Cardiac fibroblast (primary cell): ENCODE data around the gene FOLH1.
"Not testable (repeated sequence)": the region's sequence is repeated elsewhere in the genome, so short reads cannot be mapped to it uniquely, and the experiment has no call there.

ENCODE experiments used
- DNase-seq, 2 donors: peaks; one replicate each; pipeline versions ENCODE4 v3.0.0 to v3.0.0-alpha.2; 2010; ENCODE audit warnings: low read depth in 2 of 2
- H3K4me3 ChIP-seq, 2 donors: replicated peaks in 1 of 2; 1 replicate in 1 of 2; 2 replicates in 1 of 2; pipeline ENCODE4 v1.5.1; 2011; ENCODE audit warnings: low read depth in 2 of 2, low read length in 2 of 2, mild to moderate bottlenecking in 2 of 2, moderate library complexity in 1 of 2
- TF ChIP-seq, protein P1 (sequence below): IDR thresholded peaks from one replicate; pipeline ENCODE4 v1.5.1; 2011; ENCODE audit warnings: low read depth, mild to moderate bottlenecking, low read length, inconsistent platforms

Gene FOLH1

DNA sequence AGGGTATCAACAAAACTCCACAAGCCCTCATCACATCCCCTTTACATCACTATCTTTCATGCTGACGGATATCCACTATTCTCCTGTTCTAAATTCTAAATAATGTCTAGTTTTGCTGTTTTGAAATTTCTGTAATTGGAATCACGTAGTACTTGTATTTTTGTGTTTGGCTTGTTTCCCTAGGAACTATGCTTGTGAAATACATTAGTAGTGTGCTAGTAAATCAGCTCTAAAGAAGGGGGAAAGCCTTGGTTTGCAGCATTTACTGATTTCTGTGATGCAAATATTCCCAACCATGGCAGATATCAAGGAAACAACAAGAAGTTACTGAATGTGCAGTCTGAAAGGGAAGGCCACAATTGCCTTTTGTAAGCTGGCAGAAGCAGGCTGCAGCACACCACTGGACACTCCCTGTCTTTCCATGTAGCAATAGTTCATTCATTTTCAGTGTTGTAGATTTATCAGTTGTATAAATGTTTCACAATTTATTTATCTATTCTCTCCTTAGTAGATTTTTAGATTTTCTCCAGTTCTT, 4.7 kb upstream of the FOLH1 start:
- TF ChIP-seq, protein P1, sequence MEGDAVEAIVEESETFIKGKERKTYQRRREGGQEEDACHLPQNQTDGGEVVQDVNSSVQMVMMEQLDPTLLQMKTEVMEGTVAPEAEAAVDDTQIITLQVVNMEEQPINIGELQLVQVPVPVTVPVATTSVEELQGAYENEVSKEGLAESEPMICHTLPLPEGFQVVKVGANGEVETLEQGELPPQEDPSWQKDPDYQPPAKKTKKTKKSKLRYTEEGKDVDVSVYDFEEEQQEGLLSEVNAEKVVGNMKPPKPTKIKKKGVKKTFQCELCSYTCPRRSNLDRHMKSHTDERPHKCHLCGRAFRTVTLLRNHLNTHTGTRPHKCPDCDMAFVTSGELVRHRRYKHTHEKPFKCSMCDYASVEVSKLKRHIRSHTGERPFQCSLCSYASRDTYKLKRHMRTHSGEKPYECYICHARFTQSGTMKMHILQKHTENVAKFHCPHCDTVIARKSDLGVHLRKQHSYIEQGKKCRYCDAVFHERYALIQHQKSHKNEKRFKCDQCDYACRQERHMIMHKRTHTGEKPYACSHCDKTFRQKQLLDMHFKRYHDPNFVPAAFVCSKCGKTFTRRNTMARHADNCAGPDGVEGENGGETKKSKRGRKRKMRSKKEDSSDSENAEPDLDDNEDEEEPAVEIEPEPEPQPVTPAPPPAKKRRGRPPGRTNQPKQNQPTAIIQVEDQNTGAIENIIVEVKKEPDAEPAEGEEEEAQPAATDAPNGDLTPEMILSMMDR, result no peak
- no peak for DNase-seq
- no peak overlapping the region for H3K4me3 ChIP-seq

DNA sequence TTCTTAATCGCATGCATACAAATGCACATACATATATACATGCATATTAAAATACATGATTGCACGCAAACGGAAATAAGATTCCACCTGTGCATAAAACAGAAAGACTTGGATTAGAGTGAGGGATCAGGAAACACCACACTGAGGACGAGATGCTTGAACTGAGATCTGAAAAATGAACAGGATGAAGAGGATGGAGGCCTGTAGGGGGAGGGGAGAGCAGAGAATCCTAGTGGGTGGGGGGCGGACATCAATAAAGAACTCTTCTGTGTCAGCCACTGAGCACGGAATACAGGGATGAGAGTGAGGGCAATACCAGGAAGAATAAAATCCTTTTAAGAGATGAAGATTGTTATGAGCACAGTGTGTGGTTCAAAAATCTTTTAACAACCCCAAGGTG, 1.4 kb downstream of the FOLH1 start:
- DNase-seq, H3K4me3 ChIP-seq: not testable (repeated sequence)

DNA sequence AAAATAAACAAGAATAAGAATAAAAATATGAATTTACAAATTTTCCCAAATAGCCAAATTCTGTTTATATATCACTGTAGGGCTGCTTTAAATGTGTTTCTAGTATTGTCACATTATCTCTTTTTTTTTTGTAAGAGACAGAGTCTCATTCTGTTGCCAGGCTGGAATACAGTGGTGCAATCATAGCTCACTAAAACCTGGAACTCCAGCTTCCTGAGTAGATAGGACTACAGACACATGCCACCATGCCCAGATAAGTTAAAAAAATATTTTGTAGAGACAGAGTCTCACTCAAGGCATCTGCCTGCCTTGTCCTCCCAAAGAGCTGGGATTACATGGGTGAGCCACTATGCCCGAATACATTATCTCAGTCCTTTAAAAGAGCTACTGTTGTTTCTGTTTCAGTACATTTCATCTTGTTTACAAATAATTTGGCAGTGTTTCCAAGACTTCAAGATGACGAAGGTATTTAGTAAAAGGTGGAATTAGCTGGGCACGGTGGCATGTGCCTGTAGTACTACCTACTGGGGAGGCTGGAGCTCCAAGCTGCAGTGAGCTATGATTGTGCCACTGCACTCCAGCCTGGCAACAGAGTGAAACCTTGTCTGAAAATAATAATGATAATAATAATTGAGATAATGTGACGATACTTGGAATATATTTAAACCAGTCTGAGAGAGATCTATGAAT, 6.0 kb downstream of the FOLH1 start:
- DNase-seq, result no peak
- H3K4me3 ChIP-seq, result no peak overlapping the region
- TF ChIP-seq, protein P1, result no peak

DNA sequence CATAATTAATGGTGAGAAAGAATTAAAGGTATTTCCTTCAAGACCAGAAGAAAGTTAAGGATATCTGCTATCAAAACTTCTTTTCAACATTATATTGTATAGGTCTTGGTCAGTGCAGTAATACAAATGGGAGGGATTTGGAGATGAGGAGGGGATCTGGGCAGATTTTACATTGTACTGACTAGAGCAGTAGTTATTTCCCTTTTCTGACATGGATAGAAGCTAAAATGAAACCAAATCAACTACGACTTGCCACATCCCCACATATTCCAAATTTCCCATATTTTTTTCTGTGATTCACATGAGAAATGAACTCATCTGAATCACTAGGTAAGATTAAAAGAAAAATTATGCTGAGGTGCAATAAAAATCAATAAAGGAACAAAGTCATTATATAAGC, 11.6 kb downstream of the FOLH1 start:
- DNase-seq, H3K4me3 ChIP-seq: not testable (repeated sequence)

DNA sequence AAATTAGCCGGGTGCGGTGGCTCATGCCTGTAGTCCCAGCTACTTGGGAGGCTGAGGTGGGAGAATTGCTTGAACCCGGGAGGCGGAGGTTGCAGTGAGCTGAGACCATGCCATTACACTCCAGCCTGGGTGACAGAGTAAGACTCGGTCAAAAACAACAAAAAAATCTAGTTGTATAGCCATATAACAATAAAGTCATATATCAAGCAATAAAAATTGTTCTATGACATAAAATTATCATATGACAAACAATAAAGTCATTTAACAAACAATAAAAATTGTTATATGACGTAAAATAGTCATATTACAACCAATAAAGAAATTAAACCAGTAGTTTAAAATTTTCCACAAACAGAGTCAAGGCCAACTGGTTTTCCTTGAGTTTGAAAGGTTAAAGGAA, 12.4 kb downstream of the FOLH1 start:
- H3K4me3 ChIP-seq, DNase-seq: not testable (repeated sequence)

DNA sequence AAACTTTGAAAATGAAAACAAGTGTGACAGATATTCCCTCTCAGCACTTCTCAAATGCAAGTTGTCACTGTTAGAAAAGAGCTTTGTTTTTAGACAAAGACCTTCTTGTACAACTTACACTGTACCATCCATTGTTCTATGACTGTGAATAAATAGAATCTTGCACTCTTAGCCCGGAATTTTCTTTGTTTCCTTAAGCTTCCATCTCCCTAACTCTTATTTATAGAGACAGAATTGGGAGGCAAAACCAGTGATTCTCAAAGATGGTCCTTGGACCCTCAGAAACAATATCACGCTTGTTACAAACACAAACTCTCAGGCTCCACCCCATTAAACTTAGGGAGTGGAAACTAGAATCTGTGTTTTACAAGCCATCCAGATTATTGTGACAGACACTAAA, 18.1 kb downstream of the FOLH1 start:
- H3K4me3 ChIP-seq, DNase-seq: not testable (repeated sequence)

DNA sequence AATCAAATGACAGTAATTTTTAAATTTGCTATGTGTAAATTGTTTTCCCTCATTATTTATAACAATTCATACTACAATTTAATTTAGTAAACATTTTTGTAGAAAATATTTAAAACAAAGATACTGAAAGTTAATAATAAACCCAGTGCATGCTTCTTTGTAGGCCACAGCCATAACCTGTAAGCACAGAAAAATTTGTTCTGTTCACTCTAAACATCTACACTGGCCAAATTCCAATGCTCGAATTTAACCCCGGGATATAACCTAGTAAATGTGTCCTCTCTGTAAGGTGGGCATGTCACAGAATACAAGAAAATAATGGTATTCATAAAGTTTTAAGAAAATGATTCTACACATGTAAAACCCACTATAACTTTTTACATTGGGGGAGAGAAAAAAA, 22.2 kb downstream of the FOLH1 start:
- not testable (repeated sequence) for H3K4me3 ChIP-seq, DNase-seq

DNA sequence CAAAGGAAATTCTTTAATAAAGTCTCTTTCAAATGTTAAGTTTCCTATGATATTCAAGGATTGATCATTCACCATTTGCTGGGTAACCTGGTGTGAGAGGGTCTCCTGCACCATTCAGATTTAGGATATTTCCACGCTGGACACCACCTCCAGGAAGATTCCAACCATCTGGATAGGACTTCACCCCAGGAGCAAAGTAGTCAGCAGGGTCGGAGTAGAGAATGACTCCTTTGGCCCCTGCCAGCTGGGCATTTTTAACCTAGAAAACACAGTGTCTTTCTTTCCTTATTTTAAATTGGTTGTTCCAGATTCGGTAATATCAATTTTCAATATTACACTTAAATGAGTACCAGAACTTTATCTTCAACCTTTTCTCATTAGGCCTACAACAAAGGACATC, 22.8 kb downstream of the FOLH1 start:
- not testable (repeated sequence) for DNase-seq, H3K4me3 ChIP-seq

DNA sequence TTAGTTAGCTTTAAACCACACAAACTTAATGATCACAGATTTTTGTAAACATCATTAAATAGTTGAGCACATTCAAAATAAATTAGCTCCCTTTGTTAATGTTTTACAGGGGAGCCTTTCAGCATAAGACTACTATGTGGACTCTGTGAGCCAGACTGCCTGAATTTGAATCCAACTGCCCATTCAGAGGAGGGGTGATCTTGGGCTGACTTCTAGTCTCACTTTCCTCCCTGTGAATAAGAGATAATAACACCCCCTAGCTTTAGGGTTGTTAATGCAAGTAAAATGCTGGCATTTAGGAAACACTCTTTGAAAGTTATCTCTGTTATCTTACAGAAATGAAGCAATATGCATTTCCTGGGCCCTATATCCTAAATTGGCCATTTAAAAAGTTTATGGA, 23.6 kb downstream of the FOLH1 start:
- DNase-seq, result not testable (repeated sequence)

DNA sequence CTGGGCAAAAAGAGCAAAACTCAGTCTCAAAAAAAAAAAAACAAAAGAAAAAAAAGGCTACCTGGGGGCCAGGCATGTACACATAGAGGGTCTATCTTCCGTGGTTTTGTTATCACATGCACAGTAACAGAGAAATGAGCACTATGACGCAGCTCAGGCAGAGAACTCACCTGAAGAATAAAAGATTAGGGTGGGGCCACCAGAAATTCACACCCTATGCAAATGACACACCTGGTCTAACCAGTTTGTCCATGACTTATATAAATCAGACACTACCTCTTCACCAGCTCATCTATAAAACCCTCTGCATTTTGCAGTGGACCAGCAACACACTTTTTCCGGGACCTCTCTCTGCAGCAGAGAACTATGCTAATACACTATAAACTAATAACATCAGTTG, 30.5 kb downstream of the FOLH1 start:
- not testable (repeated sequence) for DNase-seq, H3K4me3 ChIP-seq

More for the DNA sequence above, 23.6 kb downstream of the FOLH1 start:
- not testable (repeated sequence) for H3K4me3 ChIP-seq

DNA sequence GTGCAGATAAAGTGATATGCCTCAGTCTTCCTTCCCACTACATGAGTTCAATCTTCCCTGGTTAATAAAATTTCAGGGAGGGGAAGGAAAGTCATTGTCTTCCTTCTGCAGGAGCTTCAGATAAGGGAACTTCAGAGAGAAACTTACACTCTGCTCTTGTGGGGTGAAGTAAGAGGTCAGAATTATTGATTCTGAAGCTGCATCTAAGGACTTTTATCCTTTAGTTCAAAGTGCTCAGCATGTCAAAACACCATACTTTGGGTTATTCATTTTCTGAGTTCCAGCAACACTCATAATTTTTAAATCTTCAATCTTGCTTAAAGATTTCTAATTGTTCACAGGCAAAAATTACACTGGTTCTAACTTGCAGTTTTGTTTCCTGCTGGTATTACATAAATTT, 33.0 kb downstream of the FOLH1 start:
- not testable (repeated sequence) for H3K4me3 ChIP-seq, DNase-seq

DNA sequence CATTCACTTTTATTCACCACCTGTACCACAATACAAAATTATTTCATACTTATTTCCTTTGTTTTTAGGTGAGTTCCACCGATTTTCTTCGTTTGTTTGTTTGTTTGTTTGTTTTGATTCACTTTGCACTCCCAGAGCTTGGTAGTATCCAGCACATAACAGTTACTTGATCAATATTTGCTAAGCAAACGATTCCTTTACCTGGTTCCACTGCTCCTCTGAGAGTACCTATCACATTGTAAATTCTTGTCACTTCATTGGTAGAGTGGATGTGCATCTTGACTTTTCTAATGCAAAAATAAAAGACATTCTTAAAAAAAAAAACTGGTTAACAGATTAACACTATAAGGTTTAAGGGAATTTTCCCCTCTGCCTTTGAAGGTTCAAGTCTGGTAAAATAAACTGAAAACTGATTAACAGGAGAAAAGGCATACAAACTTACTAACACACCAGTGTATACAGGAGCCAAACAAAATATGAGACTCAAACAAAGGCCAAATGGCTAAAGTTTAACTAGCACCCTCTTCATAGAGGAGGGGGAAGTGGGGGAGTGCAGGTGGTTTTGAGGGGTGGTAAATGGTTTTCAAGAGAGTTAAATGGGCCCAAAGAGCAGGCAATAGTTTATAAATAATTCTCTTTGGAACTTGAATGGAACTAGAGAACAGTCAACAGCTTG, 33.6 kb downstream of the FOLH1 start:
- not testable (repeated sequence) for H3K4me3 ChIP-seq, DNase-seq

DNA sequence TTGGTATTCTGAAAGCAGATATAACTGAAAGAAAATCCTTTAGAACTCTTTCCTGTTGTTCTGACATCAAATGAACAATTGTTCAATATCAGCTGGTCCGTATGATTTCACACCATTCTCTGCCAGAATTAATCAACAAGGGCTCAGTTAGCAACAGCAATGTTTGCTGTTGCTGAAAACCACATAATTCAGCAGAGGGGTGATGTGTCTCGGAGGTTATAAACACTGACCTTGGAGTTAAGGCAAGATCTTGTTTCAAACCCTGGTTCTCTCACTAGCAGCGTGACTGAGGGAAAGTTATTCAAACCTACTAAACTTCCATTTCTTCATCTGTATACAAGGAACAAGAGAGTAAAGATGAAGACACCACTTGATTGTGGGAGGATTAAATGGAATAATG, 36.8 kb downstream of the FOLH1 start:
- not testable (repeated sequence) for DNase-seq, H3K4me3 ChIP-seq

DNA sequence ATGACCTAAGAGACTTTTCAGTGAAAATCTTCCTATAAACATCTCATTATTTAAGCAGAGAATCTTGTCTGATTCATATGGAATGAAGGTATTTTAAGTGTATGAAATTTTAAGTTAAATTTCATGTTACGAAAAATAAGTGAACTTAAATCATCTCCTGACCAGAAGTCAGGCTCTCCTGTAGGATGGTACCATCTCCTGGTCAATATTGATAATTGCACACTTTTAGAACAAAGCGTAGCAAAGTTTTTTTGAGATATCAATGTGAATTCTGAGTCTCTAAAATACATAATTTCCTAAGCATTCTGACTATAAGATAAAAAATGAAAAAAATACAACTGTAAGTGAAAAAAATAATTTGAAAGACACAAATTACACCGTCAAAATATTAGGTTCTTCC, 38.8 kb downstream of the FOLH1 start:
- not testable (repeated sequence) for H3K4me3 ChIP-seq, DNase-seq

DNA sequence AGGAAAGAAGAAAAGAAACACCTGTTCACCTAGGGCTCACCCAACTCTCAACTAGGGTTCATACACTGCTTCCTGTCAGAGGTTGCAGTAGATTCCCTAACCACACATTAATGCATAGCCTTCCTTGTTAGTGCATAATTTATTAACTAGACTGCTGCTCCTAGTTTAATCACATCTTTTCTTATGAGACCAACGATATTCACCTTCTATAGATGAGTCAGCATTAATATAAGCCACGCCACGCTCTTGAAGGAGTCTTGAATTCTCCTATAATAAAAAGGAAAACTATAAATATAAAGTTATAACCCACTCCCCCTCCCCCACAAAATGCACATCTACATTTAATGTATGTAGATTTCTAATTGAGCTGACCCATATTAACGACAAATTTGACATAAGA, 39.4 kb downstream of the FOLH1 start:
- H3K4me3 ChIP-seq, DNase-seq: not testable (repeated sequence)
